ENCODE measurements around the gene TNRC18.

Gene TNRC18

DNA sequence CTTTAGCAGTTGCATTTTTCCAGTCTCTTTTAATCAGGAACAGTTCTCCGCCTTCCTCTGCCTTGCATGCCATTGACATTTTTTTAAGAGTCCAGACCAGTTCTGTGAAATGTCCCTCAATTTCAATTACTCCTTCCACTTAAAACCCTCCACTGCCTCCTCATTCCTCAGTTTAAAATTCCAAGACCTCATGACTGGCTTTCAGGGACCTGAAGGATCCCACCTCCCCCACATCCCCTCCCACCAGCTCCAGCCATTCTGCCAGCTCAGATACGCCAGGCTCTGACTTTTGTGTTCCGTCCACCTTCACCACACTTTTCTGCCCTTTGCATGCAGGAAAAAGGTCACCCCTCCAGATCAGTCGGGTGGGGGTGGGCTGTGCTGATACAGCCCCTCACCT is 8.7 kb downstream of the TNRC18 start:
- Histone ChIP-seq H3K27ac (ENCODE audit: low read depth, low read length) (peak overlapping the region; percentile 85), H3K9ac (ENCODE audit: low read length) (no peak overlapping the region), H4K12ac (ENCODE audit: low read depth, low read length) (no peak overlapping the region), H2BK120ac (ENCODE audit: insufficient read depth, low read length, poor library complexity) (no peak overlapping the region), H3K4me3 (ENCODE audit: low read depth, low read length) (no peak overlapping the region), H3K4me2 (ENCODE audit: low read length) (no peak overlapping the region), H2AFZ (ENCODE audit: insufficient read depth, low read length, poor library complexity) (no peak overlapping the region), H3K79me1 (ENCODE audit: low read length) (peaks cover 41% of the 10 kb centered on the region), H2BK5ac (ENCODE audit: low read depth, low read length, poor library complexity) (no peak overlapping the region), H4K91ac (ENCODE audit: low read depth, low read length) (no peak overlapping the region), H3K9me3 (ENCODE audit: insufficient read depth, low read depth, low read length) (no peaks in the 10 kb centered on the region), H3K4me1 (ENCODE audit: control insufficient read depth in 1 of 2, insufficient read depth in 2 of 2, low read length in 2 of 2) (peaks cover 27 to 34% of the 10 kb centered on the region in 2 experiments), H3K79me2 (ENCODE audit: control insufficient read depth, insufficient read depth, low read length, poor library complexity) (peaks cover 14% of the 10 kb centered on the region), H3K23ac (ENCODE audit: low read length) (no peak overlapping the region), H2AK5ac (ENCODE audit: low read length) (no peak overlapping the region), H3K18ac (ENCODE audit: low read length) (no peak overlapping the region), H3K36me3 (ENCODE audit: control insufficient read depth in 1 of 2, insufficient read depth in 2 of 2, low read length in 2 of 2) (peaks cover 3 to 4% of the 10 kb centered on the region in 2 experiments), H3K14ac (ENCODE audit: low read length) (no peak overlapping the region), H4K8ac (ENCODE audit: low read depth, low read length) (no peak overlapping the region), H3K4ac (ENCODE audit: low read depth, low read length) (no peak overlapping the region), H2BK12ac (ENCODE audit: low read length) (no peak overlapping the region), H3K27me3 (ENCODE audit: insufficient read depth, low read length) (no peaks in the 10 kb centered on the region)
- peak in 1 of 2 donors; percentile 68 for DNase-seq
- WGBS (ENCODE audit: extremely low coverage, insufficient coverage, insufficient read length), result no CpG with 5 or more reads among the region's 4 CpGs

DNA sequence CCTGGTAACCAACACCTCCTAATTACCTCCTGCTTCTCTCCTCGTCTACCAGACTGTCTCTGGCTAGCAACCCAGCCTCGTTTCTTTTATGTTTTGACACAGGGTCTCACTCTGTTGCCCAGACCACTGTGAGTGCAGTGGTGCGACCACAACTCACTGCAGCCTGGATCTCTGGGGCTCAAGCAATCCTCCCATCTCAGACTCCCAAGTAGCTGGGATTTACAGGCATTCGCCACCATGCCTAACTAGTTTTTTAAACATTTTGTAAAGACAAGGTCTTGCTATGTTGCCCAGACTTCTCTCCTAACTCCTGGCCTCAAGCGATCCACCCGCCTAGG is 10.2 kb downstream of the TNRC18 start:
- H3K18ac ChIP-seq (ENCODE audit: low read length), result no peak overlapping the region
- no CpG with 5 or more reads among the region's 6 CpGs for whole genome bisulfite sequencing (ENCODE audit: extremely low coverage, insufficient coverage, insufficient read length)
- peak overlapping the region; percentile 15 for H3K4me2 ChIP-seq (ENCODE audit: low read length)
- no peak overlapping the region for H3K23ac ChIP-seq (ENCODE audit: low read length)
- H3K4ac ChIP-seq (ENCODE audit: low read depth, low read length), result no peak overlapping the region
- no peaks in the 10 kb centered on the region for H3K27me3 ChIP-seq (ENCODE audit: insufficient read depth, low read length)
- peak overlapping the region; percentile 34 for H2BK5ac ChIP-seq (ENCODE audit: low read depth, low read length, poor library complexity)
- no peak overlapping the region for H4K12ac ChIP-seq (ENCODE audit: low read depth, low read length)
- peaks cover 3% of the 10 kb centered on the region for H3K79me2 ChIP-seq (ENCODE audit: control insufficient read depth, insufficient read depth, low read length, poor library complexity)
- H3K27ac ChIP-seq (ENCODE audit: low read depth, low read length), result peak overlapping the region; percentile 57
- H2AFZ ChIP-seq (ENCODE audit: insufficient read depth, low read length, poor library complexity), result no peak overlapping the region
- no peak overlapping the region for H3K9ac ChIP-seq (ENCODE audit: low read length)
- DNase-seq, result no peak
- peak overlapping the region; percentile 21 for H2BK120ac ChIP-seq (ENCODE audit: insufficient read depth, low read length, poor library complexity)
- peaks cover 26% of the 10 kb centered on the region for H3K79me1 ChIP-seq (ENCODE audit: low read length)
- H3K14ac ChIP-seq (ENCODE audit: low read length), result no peak overlapping the region
- no peak overlapping the region for H3K4me3 ChIP-seq (ENCODE audit: low read depth, low read length)
- H4K8ac ChIP-seq (ENCODE audit: low read depth, low read length), result no peak overlapping the region
- H4K91ac ChIP-seq (ENCODE audit: low read depth, low read length), result peak overlapping the region; percentile 16
- peaks cover 3 to 4% of the 10 kb centered on the region in 2 experiments for H3K36me3 ChIP-seq (ENCODE audit: control insufficient read depth in 1 of 2, insufficient read depth in 2 of 2, low read length in 2 of 2)
- no peaks in the 10 kb centered on the region for H3K9me3 ChIP-seq (ENCODE audit: insufficient read depth, low read depth, low read length)
- H2AK5ac ChIP-seq (ENCODE audit: low read length), result peak overlapping the region; percentile 3
- H3K4me1 ChIP-seq (ENCODE audit: control insufficient read depth in 1 of 2, insufficient read depth in 2 of 2, low read length in 2 of 2), result peaks cover 18 to 30% of the 10 kb centered on the region in 2 experiments
- peak overlapping the region; percentile 72 for H2BK12ac ChIP-seq (ENCODE audit: low read length)

DNA sequence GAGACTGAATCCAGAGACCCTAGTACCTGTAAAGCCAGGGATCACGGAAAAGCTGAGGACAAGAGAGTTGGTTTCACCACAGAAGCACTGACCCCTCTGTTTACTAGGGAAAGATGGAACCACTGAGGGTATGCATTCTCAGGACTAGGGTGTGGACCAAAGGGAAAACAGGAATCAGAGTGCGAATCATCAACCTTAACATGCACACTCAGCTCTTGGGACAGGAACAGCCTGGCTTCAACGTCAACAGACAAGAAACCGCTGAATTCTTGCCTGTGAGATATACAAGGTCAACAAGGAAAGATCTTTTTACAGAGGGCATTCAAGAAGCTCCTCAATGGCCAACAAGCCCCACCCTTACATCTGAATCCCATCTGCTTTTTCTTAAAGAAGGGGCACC is 14.9 kb downstream of the TNRC18 start:
- H3K79me1 ChIP-seq (ENCODE audit: low read length), result peaks cover 9% of the 10 kb centered on the region
- peaks cover 1% of the 10 kb centered on the region for H3K9me3 ChIP-seq (ENCODE audit: insufficient read depth, low read depth, low read length)
- peak overlapping the region; percentile 21 for H3K23ac ChIP-seq (ENCODE audit: low read length)
- H2AFZ ChIP-seq (ENCODE audit: insufficient read depth, low read length, poor library complexity), result no peak overlapping the region
- peaks cover 6% of the 10 kb centered on the region in 2 experiments for H3K36me3 ChIP-seq (ENCODE audit: control insufficient read depth in 1 of 2, insufficient read depth in 2 of 2, low read length in 2 of 2)
- no peak overlapping the region for H2BK5ac ChIP-seq (ENCODE audit: low read depth, low read length, poor library complexity)
- no peak overlapping the region for H3K27ac ChIP-seq (ENCODE audit: low read depth, low read length)
- no peak overlapping the region for H3K9ac ChIP-seq (ENCODE audit: low read length)
- H4K91ac ChIP-seq (ENCODE audit: low read depth, low read length), result no peak overlapping the region
- peaks cover 15 to 29% of the 10 kb centered on the region in 2 experiments for H3K4me1 ChIP-seq (ENCODE audit: control insufficient read depth in 1 of 2, insufficient read depth in 2 of 2, low read length in 2 of 2)
- no CpG with 5 or more reads among the region's 4 CpGs for WGBS (ENCODE audit: extremely low coverage, insufficient coverage, insufficient read length)
- H3K14ac ChIP-seq (ENCODE audit: low read length), result no peak overlapping the region
- H3K27me3 ChIP-seq (ENCODE audit: insufficient read depth, low read length), result no peaks in the 10 kb centered on the region
- H3K79me2 ChIP-seq (ENCODE audit: control insufficient read depth, insufficient read depth, low read length, poor library complexity), result peaks cover 3% of the 10 kb centered on the region
- H3K4me3 ChIP-seq (ENCODE audit: low read depth, low read length), result no peak overlapping the region
- no peak overlapping the region for H3K4ac ChIP-seq (ENCODE audit: low read depth, low read length)
- no peak overlapping the region for H4K8ac ChIP-seq (ENCODE audit: low read depth, low read length)
- no peak overlapping the region for H2BK120ac ChIP-seq (ENCODE audit: insufficient read depth, low read length, poor library complexity)
- no peak overlapping the region for H4K12ac ChIP-seq (ENCODE audit: low read depth, low read length)
- H3K18ac ChIP-seq (ENCODE audit: low read length), result no peak overlapping the region
- H2AK5ac ChIP-seq (ENCODE audit: low read length), result no peak overlapping the region
- no peak overlapping the region for H2BK12ac ChIP-seq (ENCODE audit: low read length)
- H3K4me2 ChIP-seq (ENCODE audit: low read length), result no peak overlapping the region
- no peak for DNase-seq

DNA sequence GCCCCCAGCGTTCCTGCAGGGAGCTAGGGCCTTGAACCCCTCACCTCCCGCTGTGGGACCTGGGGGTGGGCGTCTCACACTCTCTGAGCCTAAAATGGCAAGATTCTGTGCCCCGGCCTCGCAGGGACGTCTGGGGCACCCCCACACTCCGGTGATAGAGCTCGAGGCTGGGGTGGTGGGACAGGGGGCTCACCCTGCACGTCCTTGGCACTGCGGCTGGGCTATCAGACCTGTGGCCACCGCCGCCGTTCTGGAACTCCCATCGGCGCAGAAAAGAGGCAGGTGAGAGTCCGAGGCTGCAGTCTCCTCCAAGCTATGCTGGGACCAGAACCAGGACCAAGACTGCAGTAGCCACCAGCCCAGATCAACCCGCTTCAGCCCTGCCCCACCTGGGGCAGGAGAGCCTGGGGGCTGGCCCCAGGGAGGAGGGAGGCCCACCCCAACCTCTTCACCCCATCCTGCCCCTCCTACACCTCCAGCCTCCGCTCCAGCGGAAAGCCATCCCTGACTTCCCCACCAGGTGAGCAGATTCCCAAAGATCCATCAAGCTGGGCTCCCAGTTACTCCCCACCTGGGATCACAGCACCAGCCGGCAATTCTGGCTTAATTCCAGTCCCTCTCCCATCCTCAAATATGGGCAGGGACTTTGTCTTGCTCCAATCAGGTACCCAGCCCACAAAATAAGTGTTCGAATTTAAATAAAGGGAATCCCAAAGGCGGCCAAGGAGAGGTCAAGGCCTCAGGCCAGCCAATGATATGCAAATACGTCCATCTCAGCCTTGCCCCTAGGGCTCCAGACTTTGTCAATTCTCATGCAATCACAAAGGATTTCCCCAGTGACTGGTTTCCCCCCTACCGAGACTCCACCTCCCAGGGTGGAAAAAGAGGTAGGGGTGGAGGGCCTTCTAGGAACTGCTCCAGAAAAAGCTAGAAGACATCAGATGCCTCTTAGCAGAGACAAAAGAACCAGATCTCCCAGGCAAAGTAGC is 16.4 kb downstream of the TNRC18 start:
- Histone ChIP-seq H2AK5ac (ENCODE audit: low read length) (no peak overlapping the region), H2BK120ac (ENCODE audit: insufficient read depth, low read length, poor library complexity) (no peak overlapping the region), H3K36me3 (ENCODE audit: control insufficient read depth in 1 of 2, insufficient read depth in 2 of 2, low read length in 2 of 2) (peaks cover 6 to 13% of the 10 kb centered on the region in 2 experiments), H3K79me1 (ENCODE audit: low read length) (no peaks in the 10 kb centered on the region), H3K4me1 (ENCODE audit: control insufficient read depth in 1 of 2, insufficient read depth in 2 of 2, low read length in 2 of 2) (peaks cover 6 to 18% of the 10 kb centered on the region in 2 experiments), H4K12ac (ENCODE audit: low read depth, low read length) (no peak overlapping the region), H4K91ac (ENCODE audit: low read depth, low read length) (no peak overlapping the region), H3K4me3 (ENCODE audit: low read depth, low read length) (no peak overlapping the region), H2AFZ (ENCODE audit: insufficient read depth, low read length, poor library complexity) (no peak overlapping the region), H3K4me2 (ENCODE audit: low read length) (no peak overlapping the region), H3K4ac (ENCODE audit: low read depth, low read length) (peak overlapping the region; percentile 50), H2BK5ac (ENCODE audit: low read depth, low read length, poor library complexity) (peak overlapping the region; percentile 32), H3K23ac (ENCODE audit: low read length) (no peak overlapping the region), H3K27ac (ENCODE audit: low read depth, low read length) (no peak overlapping the region), H3K79me2 (ENCODE audit: control insufficient read depth, insufficient read depth, low read length, poor library complexity) (no peaks in the 10 kb centered on the region), H3K27me3 (ENCODE audit: insufficient read depth, low read length) (no peaks in the 10 kb centered on the region), H3K14ac (ENCODE audit: low read length) (no peak overlapping the region), H4K8ac (ENCODE audit: low read depth, low read length) (no peak overlapping the region), H3K18ac (ENCODE audit: low read length) (peak overlapping the region; percentile 37), H3K9ac (ENCODE audit: low read length) (no peak overlapping the region), H2BK12ac (ENCODE audit: low read length) (no peak overlapping the region), H3K9me3 (ENCODE audit: insufficient read depth, low read depth, low read length) (peaks cover 1% of the 10 kb centered on the region)
- no CpG with 5 or more reads among the region's 24 CpGs for WGBS (ENCODE audit: extremely low coverage, insufficient coverage, insufficient read length)
- no peak for DNase-seq
